Stimulated activated CD8-positive, alpha-beta memory T cell treated with anti-CD3 and anti-CD28 coated beads, Interleukin-4, amount 100 ng/mL, for 4 hours (primary cell): Measurements from ENCODE around the gene HIPK4.
A peak's percentile ranks its signal among the peaks of the same experiment; 100 is the strongest.
"Not testable (repeated sequence)": the region's sequence is repeated elsewhere in the genome, so short reads cannot be mapped to it uniquely, and the experiment has no call there.

Experiments used
- DNase-seq, 2 donors: peaks; one replicate each; pipeline ENCODE4 v3.0.0-alpha.2; 2020; ENCODE audit warnings: low read depth in 2 of 2, low spot score in 1 of 2

The HIPK4 gene, protein sequence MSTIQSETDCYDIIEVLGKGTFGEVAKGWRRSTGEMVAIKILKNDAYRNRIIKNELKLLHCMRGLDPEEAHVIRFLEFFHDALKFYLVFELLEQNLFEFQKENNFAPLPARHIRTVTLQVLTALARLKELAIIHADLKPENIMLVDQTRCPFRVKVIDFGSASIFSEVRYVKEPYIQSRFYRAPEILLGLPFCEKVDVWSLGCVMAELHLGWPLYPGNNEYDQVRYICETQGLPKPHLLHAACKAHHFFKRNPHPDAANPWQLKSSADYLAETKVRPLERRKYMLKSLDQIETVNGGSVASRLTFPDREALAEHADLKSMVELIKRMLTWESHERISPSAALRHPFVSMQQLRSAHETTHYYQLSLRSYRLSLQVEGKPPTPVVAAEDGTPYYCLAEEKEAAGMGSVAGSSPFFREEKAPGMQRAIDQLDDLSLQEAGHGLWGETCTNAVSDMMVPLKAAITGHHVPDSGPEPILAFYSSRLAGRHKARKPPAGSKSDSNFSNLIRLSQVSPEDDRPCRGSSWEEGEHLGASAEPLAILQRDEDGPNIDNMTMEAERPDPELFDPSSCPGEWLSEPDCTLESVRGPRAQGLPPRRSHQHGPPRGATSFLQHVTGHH

DNA sequence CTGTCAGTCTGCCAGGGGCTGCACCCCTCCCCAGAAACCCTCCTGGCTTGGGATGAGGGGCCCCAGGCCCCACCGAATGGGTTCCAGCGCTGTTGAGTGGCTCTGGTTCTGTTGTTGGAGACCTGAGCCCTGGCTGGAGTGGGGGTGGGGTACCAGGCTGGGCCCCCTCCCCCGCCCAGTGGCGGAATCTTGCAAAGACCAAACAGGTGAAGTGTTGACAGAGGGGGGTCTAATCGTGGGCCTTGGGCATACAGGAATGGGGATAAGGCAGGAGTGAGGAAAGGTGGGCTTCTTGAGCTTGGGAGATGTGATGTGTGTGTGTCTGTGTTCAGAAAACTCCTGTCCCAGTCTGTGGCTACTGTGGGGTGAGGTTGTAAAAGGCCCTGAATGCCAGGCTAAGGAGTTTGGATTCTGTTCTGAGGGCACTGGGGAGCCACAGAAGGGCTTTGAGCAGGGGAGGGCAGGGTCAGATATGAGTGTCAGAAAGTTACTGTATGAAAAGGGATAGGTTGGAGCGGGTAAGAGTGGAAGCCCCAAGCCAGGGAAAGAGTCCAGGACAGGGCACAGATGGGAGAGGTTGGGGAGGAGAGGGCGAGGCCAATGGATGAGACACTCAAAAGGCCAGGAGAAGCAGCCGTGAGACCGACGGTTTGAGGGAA, at the start of gene HIPK4:
Gene HIPK4 (minus strand): TSS at position 98 of the 659 bp plus-strand sequence. CDS start 279 bp downstream, outside the sequence.
- DNase-seq = no peak

GRCh38 chr19:40438284-40438683, 48.3 kb upstream of the HIPK4 start:
- DNase-seq = no peak

- DNase-seq = peak in 1 of 2 donors; percentile 26
Measured at GRCh38 chr19:40433391-40434216, 43.6 kb upstream of the HIPK4 start.

DNA sequence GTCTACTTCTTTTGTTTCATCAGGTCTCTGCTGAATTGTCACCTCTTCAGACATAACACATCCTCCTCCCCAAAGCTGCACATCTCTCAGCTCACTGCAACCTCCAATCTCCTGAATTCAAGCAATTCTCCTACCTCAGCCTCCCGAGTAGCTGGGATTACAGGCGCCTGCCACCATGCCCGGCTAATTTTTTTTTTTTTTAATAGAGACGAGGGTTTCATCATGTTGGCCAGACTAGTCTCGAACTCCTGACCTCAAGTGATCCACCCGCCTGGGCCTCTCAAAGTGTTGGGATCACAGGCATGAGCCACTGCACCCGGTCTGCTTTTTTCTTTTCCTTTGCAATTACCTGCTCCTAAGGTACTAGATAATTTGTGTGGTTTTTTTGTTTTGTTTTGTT, 42.8 kb upstream of the HIPK4 start:
- not testable (repeated sequence) for DNase-seq

- DNase-seq = no peak
Measured at GRCh38 chr19:40431698-40432097, 41.7 kb upstream of the HIPK4 start.

GRCh38 chr19:40430242-40430641, 40.3 kb upstream of the HIPK4 start:
- DNase-seq = not testable (repeated sequence)

DNA sequence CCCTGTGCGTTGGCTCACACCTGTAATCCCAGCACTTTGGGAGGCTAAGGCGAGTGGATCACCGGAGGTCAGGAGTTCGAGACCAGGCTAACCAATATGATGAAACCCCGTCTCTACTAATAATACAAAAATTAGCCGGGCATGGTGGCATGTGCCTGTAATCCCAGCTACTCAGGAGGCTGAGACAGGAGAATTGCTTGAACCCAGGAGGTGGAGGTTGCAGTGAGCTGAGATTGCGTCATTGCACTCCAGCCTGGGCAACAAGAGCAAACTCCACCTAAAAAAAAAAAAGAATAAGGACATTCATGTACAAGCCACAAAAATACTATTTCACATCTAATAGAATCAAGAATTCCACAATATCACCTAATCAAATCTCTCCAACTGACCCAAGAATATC, 38.2 kb upstream of the HIPK4 start:
- DNase-seq = not testable (repeated sequence)

GRCh38 chr19:40425450-40426287, 35.7 kb upstream of the HIPK4 start, which contains the start of gene SERTAD1:
TSS of gene SERTAD1 (minus strand) at chr19:40425992. CDS start at chr19:40423546, 2,446 bp downstream.
- peak; percentile 100 for DNase-seq

DNA sequence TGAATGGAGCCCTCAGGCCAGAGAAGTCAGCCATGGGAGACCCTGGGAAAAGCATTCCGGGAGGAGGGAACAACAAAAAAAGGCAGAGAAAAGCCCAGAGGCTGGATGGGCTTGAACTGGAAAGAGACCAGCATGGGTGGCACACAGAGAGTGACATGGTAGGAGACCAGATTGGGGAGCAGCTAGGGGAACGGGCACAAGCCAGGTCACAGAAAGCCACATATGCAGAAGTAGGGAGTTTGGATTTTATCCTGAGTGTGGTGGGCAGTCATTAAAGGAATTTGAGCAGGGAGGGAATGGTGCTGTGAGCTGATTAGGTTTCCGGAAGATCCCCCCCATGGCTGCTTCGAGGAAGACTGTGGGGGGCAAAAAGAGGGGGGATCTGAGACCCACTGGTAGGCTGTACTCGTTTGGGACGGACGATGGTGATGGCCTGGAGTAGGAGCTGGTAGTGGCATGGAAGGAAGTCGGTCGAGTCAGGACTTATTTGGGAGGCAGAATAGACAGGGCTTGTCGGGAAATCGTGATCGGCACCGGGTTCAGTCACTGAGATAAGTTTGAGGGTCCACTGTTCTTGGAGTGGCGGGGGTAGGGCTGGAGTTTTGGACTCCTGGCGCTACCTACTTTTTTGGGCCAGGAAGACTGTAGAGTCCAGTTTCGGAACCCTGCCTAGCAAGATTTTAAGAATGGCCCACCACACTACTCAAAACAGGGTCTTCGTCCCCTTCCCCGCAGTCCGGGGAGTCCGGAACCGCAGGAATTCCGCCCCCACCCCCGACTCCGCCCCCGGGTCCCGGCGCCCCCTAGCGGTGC, 34.9 kb upstream of the HIPK4 start:
- no peak for DNase-seq

DNA sequence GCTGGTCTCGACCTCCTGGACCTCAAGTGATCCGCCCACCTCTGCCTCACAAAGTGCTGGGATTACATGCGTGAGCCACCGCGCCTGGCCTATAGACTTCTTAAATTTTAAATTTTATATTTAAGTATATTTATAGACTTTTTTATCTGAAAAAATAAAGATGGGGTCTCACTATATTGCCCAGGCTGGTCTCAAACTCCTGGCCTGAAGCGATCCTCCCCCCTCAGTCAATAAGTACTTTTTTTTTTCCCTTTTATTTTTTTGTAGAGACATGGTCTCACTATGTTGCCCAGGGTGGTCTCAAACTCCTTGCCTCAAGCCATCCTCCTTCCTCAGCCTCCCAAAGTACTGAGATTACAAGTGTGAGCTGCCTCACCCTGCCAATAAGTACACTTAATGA, 34.0 kb upstream of the HIPK4 start:
- DNase-seq = no peak

DNA sequence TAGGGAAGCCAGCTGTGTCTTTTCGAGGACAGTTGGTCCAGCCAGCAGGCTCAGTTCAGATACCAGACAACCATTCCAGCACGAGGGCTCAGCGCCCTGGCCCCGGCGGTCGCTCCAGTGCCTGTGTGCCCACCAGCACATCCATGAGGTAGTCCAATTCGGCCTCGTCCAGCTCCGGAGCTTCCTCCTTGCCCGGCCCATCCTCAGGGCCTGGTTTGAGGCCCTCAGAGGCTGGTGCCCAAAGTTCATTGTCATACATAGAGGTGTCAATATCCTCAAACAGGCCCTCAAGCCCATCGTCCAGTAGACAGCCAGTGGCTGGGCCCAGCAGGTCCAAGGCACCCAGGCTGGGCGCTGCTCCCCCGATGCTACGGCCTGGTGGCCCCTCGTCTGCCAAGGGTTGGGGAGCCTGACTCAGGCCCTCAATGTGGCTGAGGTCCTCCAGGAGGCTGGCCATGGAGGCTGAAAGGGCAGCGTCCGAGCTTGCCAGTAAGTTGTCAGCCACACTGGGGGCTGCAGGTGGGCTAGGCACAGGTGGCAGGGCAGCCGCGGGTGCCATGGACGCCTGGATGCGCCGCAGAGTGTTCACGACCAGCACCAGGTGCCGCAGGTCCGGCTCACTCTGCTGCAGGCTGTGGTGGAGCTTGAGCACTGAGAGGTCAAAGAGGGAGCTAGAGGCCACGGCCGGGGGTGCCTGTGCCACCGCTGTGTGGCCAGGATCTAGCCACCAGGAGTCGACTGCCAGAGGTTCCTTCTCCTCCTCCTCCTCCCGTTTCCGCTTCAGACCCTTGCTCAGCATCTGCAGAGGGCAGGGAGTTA, 33.0 kb upstream of the HIPK4 start:
- no peak for DNase-seq

DNA sequence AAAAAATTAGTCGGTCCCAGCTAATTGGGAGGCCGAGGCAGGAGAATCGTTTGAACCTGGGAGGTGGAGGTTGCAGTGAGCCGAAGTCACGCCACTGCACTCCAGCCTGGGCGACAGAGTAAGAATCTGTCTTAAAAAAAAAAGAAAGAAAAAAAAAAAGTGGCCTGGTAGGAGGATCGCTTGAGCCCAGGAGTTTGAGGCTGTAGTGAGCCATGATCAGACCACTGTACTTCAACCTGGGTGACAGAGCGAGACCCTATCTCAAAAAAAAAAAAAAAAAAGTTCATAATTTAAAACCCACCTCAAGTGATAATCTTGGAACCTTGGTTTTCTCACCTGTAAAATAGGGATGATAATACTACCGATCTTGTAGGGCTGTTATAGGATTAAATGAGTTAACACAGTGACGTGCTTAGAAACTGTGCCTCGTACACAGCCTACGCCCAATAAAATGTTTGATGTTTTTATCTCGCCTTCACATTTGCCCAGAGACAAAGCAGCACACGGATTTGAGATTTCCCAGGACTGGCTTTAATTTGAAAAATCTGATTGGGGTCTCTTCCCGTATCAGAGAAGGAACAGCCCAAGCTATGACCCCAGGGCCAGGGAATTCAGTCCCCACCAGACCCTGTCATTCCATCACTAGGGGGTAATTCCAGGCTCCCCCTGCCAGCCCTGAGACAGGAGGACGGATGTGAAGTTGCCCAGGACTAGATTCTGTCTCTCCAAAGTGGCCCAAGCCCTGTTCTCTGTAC, 32.2 kb upstream of the HIPK4 start:
- no peak for DNase-seq

GRCh38 chr19:40420766-40421765, 31.1 kb upstream of the HIPK4 start:
- DNase-seq = peak; percentile 30 to 40

DNA sequence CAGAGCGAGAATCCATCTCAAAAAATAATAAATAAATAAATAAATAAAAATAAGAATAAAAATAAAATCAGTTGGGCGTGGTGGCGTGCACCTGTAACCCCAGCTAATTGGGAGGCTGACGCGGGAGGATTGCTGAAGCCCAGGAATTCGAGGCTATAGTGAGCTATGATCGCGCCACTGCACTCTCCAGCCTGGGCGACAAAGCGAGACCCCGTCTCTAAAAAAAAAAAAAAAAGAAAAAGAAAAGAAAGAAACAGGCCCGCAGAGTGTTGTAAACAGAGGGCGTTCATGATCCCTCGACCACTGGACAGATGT, 30.4 kb upstream of the HIPK4 start:
- no peak for DNase-seq

DNA sequence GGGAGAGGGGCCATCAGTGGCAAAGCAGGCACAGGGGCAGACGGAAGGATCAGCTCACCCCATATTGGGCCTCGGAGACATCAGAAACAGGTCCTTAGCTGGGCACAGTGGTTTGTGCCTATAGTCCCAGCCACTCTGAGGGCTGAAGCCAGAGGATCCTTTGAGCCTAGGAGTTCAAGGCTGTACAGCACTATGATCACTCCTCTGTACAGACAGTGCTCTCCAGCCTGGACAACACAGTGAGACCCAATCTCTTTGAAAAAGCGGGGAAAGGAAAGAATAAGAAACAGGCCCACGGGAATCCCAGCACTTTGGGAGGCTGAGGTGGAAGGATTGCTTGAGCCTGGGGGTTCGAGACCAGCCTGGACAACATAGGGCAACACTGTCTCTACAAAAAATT, 29.8 kb upstream of the HIPK4 start:
- DNase-seq = no peak

- no peak for DNase-seq
Measured at GRCh38 chr19:40419066-40419612, 29.2 kb upstream of the HIPK4 start.
